Measurements from ENCODE around the gene LRRC4C. TPM values are rescaled to one million over a fixed set of nuclear protein-coding genes. Genes with fewer than 3 reads are reported as not detected.

The LRRC4C gene
- polyA plus RNA-seq, 1 experiment = not detected

GRCh38 chr11:41404109-41404508 lies 55.3 kb downstream of the LRRC4C start:
- Histone ChIP-seq H3K27me3 (ENCODE audit: control insufficient read depth, insufficient read depth, low read length) (no peaks in the 10 kb centered on the region), H3K4me3 (ENCODE audit: low read depth, low read length) (no peak overlapping the region), H3K36me3 (ENCODE audit: control insufficient read depth, insufficient read depth, low read length) (no peaks in the 10 kb centered on the region)
- POLR2A ChIA-PET = no interaction called here
- TF ChIP-seq, protein P1, sequence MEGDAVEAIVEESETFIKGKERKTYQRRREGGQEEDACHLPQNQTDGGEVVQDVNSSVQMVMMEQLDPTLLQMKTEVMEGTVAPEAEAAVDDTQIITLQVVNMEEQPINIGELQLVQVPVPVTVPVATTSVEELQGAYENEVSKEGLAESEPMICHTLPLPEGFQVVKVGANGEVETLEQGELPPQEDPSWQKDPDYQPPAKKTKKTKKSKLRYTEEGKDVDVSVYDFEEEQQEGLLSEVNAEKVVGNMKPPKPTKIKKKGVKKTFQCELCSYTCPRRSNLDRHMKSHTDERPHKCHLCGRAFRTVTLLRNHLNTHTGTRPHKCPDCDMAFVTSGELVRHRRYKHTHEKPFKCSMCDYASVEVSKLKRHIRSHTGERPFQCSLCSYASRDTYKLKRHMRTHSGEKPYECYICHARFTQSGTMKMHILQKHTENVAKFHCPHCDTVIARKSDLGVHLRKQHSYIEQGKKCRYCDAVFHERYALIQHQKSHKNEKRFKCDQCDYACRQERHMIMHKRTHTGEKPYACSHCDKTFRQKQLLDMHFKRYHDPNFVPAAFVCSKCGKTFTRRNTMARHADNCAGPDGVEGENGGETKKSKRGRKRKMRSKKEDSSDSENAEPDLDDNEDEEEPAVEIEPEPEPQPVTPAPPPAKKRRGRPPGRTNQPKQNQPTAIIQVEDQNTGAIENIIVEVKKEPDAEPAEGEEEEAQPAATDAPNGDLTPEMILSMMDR (IDR thresholded peaks at IDR 0.05; ENCODE audit: insufficient read depth, low read depth, low read length) = no peak
- DNase-seq (ENCODE audit: low read depth) = no peak
- CTCF ChIA-PET = no interaction called here

DNA sequence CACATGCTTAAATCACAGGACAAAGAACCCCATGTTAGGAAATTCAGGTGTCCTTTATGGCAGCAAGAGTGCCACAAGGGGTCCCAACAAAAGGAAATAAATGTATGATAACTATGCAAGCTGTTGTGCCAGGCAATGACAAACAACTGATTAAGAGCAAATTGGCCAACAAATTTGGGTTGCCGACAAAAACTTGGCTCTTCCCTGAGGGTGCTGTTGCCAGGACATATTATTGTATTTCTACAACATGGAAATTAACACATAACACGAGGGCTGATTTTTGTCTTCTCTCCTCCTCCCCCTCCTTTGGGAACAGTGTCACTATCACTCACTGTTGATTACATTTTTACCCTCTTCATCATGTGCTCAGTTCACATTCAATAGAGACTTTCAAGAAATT lies 56.0 kb downstream of the LRRC4C start:
- POLR2A ChIA-PET = no interaction called here
- no peaks in the 10 kb centered on the region for H3K27me3 ChIP-seq (ENCODE audit: control insufficient read depth, insufficient read depth, low read length)
- H3K4me3 ChIP-seq (ENCODE audit: low read depth, low read length) = no peak overlapping the region
- no peak for DNase-seq (ENCODE audit: low read depth)
- TF ChIP-seq, protein P1 (IDR thresholded peaks at IDR 0.05; ENCODE audit: insufficient read depth, low read depth, low read length) = no peak
- CTCF ChIA-PET = no interaction called here
- H3K36me3 ChIP-seq (ENCODE audit: control insufficient read depth, insufficient read depth, low read length) = no peaks in the 10 kb centered on the region

DNA sequence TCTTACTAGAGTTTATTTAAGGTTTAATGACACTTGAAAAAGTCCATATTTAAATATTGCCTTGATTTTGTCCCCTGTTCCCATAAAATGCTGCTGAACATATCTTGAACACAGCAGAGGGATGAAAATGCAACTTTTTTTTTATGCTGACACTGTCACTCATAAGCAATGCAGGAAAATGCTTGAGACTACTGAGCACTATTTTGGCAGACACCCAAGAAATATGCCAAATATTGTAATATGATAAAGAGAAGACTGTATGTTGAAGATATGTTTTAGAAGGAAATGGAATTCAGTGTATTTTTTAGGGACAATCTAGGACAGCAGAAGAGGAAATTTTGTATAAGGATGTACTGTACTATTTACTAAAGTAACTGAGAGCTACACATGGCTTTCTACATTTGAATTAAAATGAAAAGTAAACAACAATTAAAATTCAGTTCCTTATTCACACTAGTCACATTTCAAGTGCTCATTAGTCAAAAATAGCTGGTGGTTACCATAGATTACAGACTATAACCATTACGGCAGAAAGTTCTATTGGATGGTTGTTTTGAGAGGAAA lies 58.6 kb downstream of the LRRC4C start:
- DNase-seq (ENCODE audit: low read depth) = no peak
- ChIA-PET POLR2A (no interaction called here), CTCF (no interaction called here)
- Histone ChIP-seq H3K36me3 (ENCODE audit: control insufficient read depth, insufficient read depth, low read length) (no peaks in the 10 kb centered on the region), H3K4me3 (ENCODE audit: low read depth, low read length) (no peak overlapping the region), H3K27me3 (ENCODE audit: control insufficient read depth, insufficient read depth, low read length) (no peaks in the 10 kb centered on the region)
- TF ChIP-seq, protein P1 (IDR thresholded peaks at IDR 0.05; ENCODE audit: insufficient read depth, low read depth, low read length) = no peak

GRCh38 chr11:41400124-41400523 lies 59.3 kb downstream of the LRRC4C start:
- POLR2A ChIA-PET = no interaction called here
- no peaks in the 10 kb centered on the region for H3K36me3 ChIP-seq (ENCODE audit: control insufficient read depth, insufficient read depth, low read length)
- no peaks in the 10 kb centered on the region for H3K27me3 ChIP-seq (ENCODE audit: control insufficient read depth, insufficient read depth, low read length)
- no peak for DNase-seq (ENCODE audit: low read depth)
- CTCF ChIA-PET = no interaction called here
- TF ChIP-seq, protein P1 (IDR thresholded peaks at IDR 0.05; ENCODE audit: insufficient read depth, low read depth, low read length) = no peak
- no peak overlapping the region for H3K4me3 ChIP-seq (ENCODE audit: low read depth, low read length)

GRCh38 chr11:41399323-41399722 lies 60.1 kb downstream of the LRRC4C start:
- TF ChIP-seq, protein P1 (IDR thresholded peaks at IDR 0.05; ENCODE audit: insufficient read depth, low read depth, low read length) = no peak
- ChIA-PET CTCF (no interaction called here), POLR2A (no interaction called here)
- Histone ChIP-seq H3K36me3 (ENCODE audit: control insufficient read depth, insufficient read depth, low read length) (no peaks in the 10 kb centered on the region), H3K27me3 (ENCODE audit: control insufficient read depth, insufficient read depth, low read length) (no peaks in the 10 kb centered on the region), H3K4me3 (ENCODE audit: low read depth, low read length) (no peak overlapping the region)
- no peak for DNase-seq (ENCODE audit: low read depth)

All from BJ (cell line).